ENCODE measurements around the gene NOTCH2.

Gene NOTCH2

DNA sequence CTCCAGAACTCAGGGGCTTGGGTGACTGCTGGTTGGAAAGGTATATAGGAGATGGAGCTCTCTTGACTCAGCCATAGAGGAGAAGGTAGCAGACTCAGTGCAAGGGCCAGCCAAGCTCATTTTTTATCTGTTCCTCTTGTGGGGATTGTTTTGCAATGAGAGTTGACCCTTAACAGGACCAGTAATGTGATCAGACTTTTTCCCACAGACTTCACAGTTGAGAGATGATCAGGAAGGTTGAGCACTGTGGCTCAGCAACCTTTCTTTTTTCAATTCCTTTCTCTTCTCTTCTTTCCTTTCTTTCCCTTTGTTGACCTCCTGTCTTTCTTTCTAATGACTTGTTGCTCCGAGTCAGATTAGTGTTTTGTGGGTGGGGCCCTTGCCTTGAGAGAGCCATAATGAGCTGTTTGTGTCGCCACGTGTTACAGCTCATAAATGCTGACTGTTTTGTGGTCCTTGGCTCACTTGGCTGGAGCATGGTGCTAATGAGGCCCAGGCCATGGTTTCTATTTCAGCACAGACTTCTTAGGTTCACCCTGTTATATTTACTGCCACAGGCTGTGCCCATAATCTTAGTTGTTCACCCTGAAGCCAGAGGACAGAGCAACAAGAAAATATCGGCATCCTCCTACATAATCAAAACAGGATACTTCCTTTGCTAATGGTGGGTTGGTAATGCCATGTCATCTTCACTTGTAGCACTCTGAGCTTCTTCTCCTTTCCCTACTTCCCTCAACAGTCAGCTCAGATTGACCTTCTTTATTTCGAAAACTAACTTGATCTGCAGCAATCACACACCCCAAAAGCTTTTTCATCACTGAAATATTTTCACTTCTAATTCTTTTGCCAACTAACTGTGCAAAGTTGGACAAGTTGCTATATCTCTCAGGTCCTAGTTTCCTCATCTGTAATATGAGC lies 187.1 kb downstream of the NOTCH2 start:
- no peak for DNase-seq (ENCODE audit: low read depth in 1 of 2, low spot score in 1 of 2)

DNA sequence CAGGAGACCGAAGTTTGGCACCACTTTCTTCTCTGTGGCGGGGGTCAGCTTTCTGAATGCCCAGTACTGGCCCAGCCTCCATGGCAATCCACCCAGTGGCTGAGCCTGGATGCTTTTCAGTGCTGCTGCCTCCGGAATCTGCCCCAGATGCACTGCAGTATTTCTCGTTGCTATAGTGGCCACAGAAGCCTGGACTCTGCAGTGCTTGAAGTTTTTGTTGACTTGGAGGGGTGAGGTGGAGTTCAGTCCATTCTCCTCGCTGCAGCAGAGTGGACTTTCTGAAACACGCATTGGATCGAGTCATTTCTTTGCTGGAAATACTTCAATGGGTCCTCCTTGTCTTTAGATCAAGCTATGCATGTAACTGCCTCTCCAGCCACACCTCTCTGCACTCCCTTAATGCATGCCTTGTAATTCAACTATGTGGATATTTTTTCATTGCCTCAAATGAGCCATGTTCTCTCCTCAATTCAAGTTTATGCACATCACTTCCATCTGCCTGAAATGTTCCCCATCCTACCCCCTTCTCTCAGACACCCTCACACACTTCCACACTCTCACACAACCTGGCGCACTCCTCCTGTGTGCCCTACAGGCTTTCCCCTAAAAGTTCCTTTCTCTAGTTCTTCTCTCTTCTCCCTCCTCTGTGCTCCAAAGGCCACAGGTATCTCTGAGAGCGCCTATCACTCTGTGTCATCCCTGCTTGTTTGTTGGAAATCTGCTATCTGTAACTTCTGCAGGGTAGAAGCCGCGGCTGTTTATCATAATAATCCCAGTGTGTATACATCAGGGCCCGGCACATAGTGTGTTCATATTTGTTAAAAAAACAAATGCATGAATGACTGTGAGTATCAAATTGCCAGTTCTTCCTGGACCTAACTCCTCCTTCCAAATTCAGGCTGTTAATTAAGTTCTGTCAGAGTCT lies 189.7 kb downstream of the NOTCH2 start:
- no peak for DNase-seq (ENCODE audit: low read depth in 1 of 2, low spot score in 1 of 2)

DNA sequence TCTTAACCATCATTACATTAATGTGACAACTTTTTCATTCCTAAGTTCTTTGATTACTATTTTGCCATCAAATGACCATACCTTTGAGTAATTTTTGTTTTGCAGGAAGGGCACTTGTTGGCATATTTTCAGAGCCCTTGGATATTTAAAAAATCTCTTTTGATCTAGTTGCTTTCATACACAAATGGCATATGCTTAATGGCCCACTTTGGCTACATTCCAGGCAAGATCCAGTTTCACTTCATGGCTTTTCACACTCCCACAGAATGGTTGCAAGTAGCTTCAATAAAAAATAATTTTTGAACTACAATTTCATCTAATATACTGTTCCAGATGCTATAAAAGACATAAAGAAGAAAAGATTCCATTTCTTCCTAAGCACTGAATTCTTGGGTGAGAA lies 191.3 kb downstream of the NOTCH2 start:
- DNase-seq (ENCODE audit: low read depth in 1 of 2, low spot score in 1 of 2): no peak

DNA sequence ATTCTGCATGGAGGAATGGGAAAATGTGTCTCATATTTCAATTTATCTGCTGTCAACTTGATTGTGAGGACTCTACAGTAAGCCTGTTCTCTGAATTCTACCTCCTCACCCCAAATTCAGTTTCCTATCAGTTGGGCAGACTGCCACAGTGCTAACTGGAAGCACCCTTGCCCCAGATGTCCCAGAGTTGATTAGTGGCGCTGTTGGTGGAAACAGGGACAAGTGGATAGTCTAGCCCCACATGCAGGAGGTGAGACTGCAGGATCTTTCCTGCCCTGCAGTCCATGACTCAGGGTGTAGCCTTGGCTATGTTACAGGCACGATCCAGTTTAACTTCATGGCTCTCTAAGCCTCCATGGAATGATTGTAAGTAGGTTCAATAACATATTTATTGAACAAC lies 195.3 kb downstream of the NOTCH2 start:
- no peak for DNase-seq (ENCODE audit: low read depth in 1 of 2, low spot score in 1 of 2)

DNA sequence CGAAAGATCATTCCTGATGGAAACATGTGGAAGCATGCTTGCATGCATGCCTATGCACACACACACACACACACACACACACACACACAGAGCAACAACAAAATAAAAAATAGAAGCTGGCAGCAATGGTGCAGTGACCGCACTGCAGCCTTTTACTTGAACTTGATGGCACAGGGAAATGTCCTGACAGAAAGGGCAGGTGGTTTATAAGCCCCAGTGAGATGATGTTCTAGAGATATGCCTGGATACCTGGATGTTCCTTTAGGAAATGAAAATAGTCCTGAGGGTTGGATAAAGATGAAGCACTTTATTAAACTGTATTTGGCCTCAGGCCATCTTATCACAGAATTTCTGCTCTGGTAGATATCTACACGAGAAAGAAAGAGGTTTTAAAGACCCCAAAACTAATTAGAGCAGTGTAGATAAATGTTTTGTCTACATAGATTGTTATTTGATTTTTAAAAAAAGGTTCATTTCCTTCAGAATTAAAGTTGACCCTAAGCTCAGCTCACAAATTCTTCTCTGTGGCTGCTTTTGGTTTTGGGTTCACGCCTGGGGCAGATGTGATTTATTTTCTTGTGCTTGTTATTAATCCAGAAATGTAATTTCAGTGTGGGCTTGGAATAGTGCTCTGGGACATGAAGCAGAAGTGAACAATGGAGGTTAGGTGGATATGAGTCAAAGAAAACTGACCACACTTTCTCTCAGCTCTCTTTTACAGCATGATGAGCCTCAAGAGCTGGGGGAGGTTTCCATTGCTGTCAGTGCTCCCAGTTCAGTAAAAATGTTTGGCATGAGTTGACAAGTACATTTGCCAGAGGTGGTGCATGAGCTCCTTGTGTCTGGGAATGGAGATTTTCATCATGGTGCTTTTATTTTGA lies 196.1 kb downstream of the NOTCH2 start:
- no peak for DNase-seq (ENCODE audit: low read depth in 1 of 2, low spot score in 1 of 2)

DNA sequence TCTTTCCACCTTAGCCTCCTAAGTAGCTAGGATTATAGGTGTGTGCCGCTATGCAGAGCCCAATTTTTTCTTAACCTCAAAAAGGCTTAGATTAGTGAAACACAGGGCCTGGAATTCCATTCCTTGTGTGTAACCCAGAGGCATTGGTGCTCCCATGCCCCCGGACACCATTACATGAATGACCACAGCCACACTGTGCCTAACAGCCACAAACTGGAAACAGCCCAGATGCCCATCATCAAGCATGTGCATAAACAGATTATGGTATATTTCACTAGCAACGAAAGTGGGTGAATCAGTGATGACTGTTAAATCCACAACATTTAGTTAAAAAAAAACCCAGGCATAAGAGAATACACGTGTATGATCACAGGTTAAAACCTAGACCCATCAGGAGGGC lies 197.6 kb downstream of the NOTCH2 start:
- DNase-seq (ENCODE audit: low read depth in 1 of 2, low spot score in 1 of 2): no peak

DNA sequence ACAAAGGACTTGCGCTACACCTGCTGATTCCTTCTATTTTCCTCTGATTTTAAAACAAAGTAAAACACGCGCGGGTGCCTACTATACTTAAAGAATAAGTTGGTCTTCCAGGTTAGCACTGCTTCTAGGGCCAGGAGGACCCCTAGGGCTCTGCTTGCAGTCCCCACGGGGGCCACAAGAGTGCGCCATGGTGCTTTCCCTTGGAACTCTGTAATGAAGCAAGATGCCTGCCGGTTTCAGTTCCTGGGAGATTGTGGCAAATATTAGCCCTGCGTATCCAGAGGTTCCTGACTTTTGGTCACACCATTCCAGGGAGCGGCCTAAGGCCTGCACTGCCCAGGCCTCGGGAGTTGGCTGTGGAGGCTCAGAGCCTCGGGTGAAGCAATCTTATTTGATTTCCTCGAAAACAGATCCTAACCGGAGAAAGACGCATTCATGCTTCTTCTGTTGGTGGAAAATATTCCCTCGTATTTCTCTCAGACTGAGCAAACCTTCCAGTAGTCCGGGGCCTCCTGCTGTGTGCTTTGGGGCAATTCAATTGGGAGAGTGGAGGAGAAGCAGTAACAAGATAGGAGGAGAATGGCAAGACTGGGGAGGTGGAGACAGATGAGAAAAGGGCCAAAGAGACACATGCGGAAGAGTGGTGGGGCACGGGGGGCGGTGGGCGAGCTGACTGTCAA lies 198.4 kb downstream of the NOTCH2 start:
- DNase-seq (ENCODE audit: low read depth in 1 of 2, low spot score in 1 of 2): peak; percentile 17 to 20

DNA sequence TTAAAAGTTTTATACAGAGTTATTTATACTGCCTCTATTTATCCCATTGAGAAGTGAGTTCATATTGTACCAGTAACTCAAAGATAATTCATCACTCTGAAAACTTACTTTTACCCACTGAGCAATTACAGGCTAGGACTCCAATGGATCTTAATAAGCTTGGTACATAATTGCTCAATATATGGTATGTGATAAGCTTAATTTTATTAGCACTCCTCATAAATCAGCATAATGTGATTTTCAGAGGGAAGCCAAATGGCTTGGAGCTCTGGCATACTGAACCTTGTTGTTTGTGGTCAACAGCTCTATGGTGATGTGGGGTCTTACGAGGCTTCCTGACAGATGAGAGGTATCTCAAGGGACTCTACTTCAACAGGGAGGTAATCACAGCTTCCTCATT lies 199.5 kb downstream of the NOTCH2 start:
- DNase-seq (ENCODE audit: low read depth in 1 of 2, low spot score in 1 of 2): no peak

DNA sequence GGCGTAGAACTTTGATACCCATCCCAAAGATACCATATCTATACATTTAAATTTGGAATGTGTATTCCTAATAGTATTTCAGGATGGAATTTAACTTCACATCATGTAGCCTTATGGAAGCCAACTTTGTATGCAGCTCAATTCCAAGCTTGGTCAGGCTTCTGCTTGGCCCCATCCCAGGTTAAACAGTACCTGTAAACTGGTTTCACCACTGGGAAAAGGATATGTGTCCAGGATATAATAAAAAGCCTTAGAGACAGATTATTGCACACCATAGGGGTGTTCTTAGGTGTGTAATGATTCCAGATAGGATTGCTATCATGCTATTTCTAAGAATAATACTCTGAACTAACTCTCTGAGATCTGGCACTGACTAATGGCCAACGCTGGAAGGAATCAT lies 201.3 kb downstream of the NOTCH2 start:
- DNase-seq (ENCODE audit: low read depth in 1 of 2, low spot score in 1 of 2): no peak

DNA sequence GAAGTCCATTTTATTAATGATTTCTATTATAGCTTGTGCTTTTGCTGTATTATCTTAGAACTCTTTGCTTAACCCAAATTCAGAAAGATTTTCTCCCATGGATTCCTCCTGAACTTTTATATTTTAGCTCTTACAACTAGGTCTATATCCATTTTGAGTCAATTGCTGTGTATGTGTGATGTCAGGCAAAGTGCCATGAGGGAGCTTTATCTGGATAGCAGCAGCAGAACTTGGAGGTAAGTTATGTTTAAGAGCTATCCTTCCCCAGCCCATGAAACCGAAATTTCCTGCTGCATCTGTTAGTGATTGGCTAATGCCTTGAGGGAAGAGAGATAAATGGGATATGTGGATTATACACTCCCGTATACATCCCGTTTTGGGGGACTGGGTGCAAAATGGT lies 203.0 kb downstream of the NOTCH2 start:
- DNase-seq (ENCODE audit: low read depth in 1 of 2, low spot score in 1 of 2): no peak

DNA sequence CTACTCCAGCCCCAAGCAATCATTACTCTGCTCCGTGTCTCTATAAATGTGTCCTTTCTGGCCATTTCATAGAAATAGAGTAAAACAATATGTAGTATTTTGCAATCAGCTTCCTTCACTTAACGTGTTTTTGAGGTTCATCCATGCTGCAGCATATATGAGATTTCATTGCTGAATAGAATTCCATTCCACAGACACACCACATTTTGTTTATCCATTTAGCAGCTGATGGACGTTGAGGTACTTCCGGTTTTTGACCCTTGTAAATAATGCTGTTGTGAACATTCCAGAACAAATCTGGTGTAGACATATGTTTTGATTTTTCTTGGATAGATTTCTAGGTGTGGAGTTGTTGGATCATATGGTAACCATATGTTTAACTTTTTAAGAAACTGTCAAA lies 203.8 kb downstream of the NOTCH2 start:
- DNase-seq (ENCODE audit: low read depth in 1 of 2, low spot score in 1 of 2): no peak

DNA sequence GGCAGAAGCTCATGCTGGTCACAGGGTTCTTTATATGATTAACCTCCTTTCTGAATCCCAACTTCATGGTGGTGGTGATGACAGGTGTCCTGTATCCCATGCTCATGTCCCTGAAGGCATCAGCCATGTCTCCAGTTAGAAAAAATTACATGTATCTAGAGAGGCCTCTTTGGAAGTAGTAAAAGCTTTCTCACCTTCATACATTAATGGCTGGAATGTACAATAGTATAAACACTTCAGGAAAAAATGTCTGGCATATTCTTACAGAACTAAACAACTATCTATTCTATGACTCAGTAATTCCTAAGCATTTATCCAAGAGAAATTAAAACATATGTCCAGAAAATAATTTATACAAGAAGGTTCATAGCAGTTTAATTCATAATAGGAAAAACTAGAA lies 207.2 kb downstream of the NOTCH2 start:
- no peak for DNase-seq (ENCODE audit: low read depth in 1 of 2, low spot score in 1 of 2)

Measured in activated T-helper 1 cell treated with anti-CD3 and anti-CD28 coated beads, Interleukin-2, amount 50 U/mL, for 16 hours (primary cell).